Measurements from ENCODE around the gene ASPG. TPM values are rescaled to one million over a fixed set of nuclear protein-coding genes. Genes with fewer than 3 reads are reported as not detected.

The ASPG gene
- total and polyA plus RNA-seq, 2 of the 13 experiments (the other 11 are each of a cell fraction or from before 2014, with no cell fraction given) = not detected

DNA sequence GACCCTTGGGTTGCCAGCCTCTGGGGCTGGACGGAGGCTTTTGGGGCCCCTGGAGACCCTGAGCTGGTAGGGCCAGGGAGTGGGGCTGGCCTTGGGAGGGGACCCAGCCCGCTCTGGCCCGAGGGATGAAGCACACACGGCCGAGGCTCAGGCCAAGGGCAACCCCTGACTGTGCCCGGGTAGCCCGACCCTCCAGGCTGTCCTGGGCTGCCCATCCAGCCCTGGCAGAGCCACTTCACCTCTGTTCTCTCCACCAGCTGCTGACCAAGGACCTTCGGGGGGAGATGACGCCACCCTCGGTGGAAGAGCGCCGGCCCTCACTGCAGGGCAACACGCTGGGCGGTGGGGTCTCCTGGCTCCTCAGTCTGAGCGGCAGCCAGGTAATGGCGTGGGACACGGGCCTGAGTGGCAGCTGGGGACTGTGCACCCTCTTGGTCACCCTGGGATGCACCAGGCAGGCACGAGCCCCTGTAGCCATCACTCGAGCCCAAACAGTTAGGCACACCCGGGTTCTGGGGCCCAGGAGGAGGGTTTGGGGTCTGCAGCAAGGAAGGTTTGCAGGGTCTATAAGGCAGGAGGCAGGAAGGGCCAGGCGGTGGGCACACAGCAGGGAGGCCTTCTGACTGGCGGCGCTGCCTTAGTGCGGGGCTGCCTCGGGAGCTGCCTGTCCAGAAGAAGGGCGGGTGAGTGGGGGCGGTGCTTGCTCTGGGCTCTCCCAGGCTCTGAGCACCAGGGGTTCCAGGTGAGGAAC, 19.7 kb downstream of the ASPG start:
- CTCF ChIA-PET (ENCODE audit: low intra/inter-chr PET ratio, low total read pairs) = no interaction called here
- WGBS (ENCODE audit: low lambda C conversion rate) = no CpG with 5 or more reads among the region's 27 CpGs
- in situ Hi-C loops (cut with HindIII; ENCODE audit: extremely low pct_ligation_motif_present, low pct_unique_long_range_greater_than_20kb) = no loop called here

DNA sequence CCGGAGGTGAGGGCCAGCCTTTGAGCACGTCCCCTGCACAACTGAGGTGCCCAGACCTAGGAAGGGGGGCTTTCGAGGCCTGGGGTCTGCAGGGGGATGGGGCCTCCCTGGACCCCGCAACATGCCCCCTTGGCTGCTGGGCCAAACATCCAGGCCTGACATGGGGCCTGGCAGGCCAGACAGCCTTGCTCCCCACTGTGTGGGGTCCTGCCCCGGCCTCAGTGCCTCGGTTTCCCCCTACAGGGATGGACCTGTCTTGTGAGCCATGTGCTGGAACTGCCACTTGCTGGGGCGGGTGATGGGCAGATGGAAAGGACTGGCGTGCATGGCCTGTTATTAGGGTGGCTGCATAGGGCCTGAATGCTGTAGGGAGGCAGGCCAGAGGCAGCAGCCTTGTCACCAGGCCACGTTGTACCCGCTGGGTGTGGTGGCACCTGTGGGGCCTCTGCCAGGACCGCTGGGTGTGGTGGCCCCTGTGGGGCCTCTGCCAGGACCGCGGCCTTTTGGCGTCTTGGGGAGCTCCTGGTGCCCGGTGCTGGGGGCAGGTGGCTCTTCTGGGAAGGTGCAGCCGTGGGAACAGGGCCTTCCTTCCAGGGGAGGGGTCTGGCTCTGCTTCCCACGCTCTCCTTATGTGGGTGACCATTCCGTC, 20.4 kb downstream of the ASPG start:
- no peak for FAIRE-seq
- no peak overlapping the region for H2AFZ ChIP-seq (ENCODE audit: low read length)
- no peak overlapping the region for H3K27ac ChIP-seq (ENCODE audit: extremely low read length, insufficient read depth, low read length)
- WGBS (ENCODE audit: low lambda C conversion rate) = 50% methylated on average over 4 of the region's 18 CpGs
- H4K20me1 ChIP-seq (ENCODE audit: insufficient read depth, low read length) = no peaks in the 10 kb centered on the region
- H3K4me2 ChIP-seq (ENCODE audit: low read depth, low read length) = no peak overlapping the region
- in situ Hi-C loops (cut with HindIII; ENCODE audit: extremely low pct_ligation_motif_present, low pct_unique_long_range_greater_than_20kb) = no loop called here
- no peak overlapping the region for H3K4me3 ChIP-seq (replicated peaks in 1 of 3; ENCODE audit: insufficient read depth in 1 of 3, low read depth in 2 of 3, low read length in 3 of 3)
- CTCF ChIA-PET (ENCODE audit: low intra/inter-chr PET ratio, low total read pairs) = no interaction called here
- BruUV-seq (replicated peaks) = no TSS peak
- H3K4me1 ChIP-seq (ENCODE audit: insufficient read depth, low read length) = no peaks in the 10 kb centered on the region
- no peaks in the 10 kb centered on the region for H3K79me2 ChIP-seq (ENCODE audit: insufficient read depth, low read length)
- no peak for ATAC-seq
- POLR2A ChIA-PET = no interaction called here
- intact Hi-C loops (cut with micrococcal nuclease; ENCODE audit: unreplicated experiment) = no loop called here
- H3K9ac ChIP-seq (ENCODE audit: insufficient read depth, low read depth, low read length) = no peak overlapping the region
- H3K27me3 ChIP-seq (ENCODE audit: control insufficient read depth in 1 of 2, insufficient read depth in 2 of 2, low read length in 2 of 2) = peaks cover 7 to 28% of the 10 kb centered on the region in 2 experiments; a peak in 4 of 5 replicates
- H3K36me3 ChIP-seq (replicated peaks in 1 of 2; ENCODE audit: control insufficient read depth in 1 of 2, insufficient read depth in 2 of 2, low read length in 2 of 2) = no peaks in the 10 kb centered on the region
- TF ChIP-seq ZNF331 (CRISPR knock-in tag; IDR thresholded peaks at IDR 0.05) (no peak), KAT8 (CRISPR knock-in tag; IDR thresholded peaks at IDR 0.05) (no peak), ZNF282 (IDR thresholded peaks at IDR 0.05; ENCODE audit: partially characterized antibody) (no peak), RORA (CRISPR knock-in tag; IDR thresholded peaks at IDR 0.05) (no peak), SIN3A (IDR thresholded peaks at IDR 0.05; ENCODE audit: borderline replicate concordance, low read depth, low read length) (no peak), ARNT2 (CRISPR knock-in tag; IDR thresholded peaks at IDR 0.05; ENCODE audit: low read depth) (no peak), ZNF235 (CRISPR knock-in tag; IDR thresholded peaks at IDR 0.05; ENCODE audit: borderline replicate concordance) (no peak), MIXL1 (CRISPR knock-in tag; IDR thresholded peaks at IDR 0.05) (no peak), ZNF570 (CRISPR knock-in tag; IDR thresholded peaks at IDR 0.05; ENCODE audit: borderline replicate concordance) (no peak), ZBED4 (CRISPR knock-in tag; IDR thresholded peaks at IDR 0.05; ENCODE audit: borderline replicate concordance) (no peak), RARG (CRISPR knock-in tag; IDR thresholded peaks at IDR 0.05; ENCODE audit: low read depth) (no peak)
- H3K9me3 ChIP-seq (ENCODE audit: low read length) = no peaks in the 10 kb centered on the region
- DNase-seq (ENCODE audit: low spot score) = no peak

More for the DNA sequence above, 19.7 kb downstream of the ASPG start:
- FAIRE-seq = no peak
- BruUV-seq (replicated peaks) = no TSS peak
- no peaks in the 10 kb centered on the region for H3K9me3 ChIP-seq (ENCODE audit: low read length)
- no peak overlapping the region for H3K9ac ChIP-seq (ENCODE audit: insufficient read depth, low read depth, low read length)
- H3K4me1 ChIP-seq (ENCODE audit: insufficient read depth, low read length) = no peaks in the 10 kb centered on the region
- no peak for ATAC-seq
- H4K20me1 ChIP-seq (ENCODE audit: insufficient read depth, low read length) = no peaks in the 10 kb centered on the region
- no peaks in the 10 kb centered on the region for H3K79me2 ChIP-seq (ENCODE audit: insufficient read depth, low read length)
- TF ChIP-seq FOSL1 (CRISPR knock-in tag; IDR thresholded peaks at IDR 0.05; ENCODE audit: borderline replicate concordance) = no peak
- no peak for TF ChIP-seq PCBP2 (optimal IDR thresholded peaks at IDR 0.05; ENCODE audit: low read depth, low read length, poor library complexity, severe bottlenecking)
- TF ChIP-seq ZNF329 (CRISPR knock-in tag; IDR thresholded peaks at IDR 0.05; ENCODE audit: low read depth) = no peak
- no peak for TF ChIP-seq YEATS4 (CRISPR knock-in tag; IDR thresholded peaks at IDR 0.05; ENCODE audit: borderline replicate concordance)
- TF ChIP-seq NFE2L1 (CRISPR knock-in tag; IDR thresholded peaks at IDR 0.05; ENCODE audit: borderline replicate concordance) = no peak
- TF ChIP-seq ZNF160 (CRISPR knock-in tag; IDR thresholded peaks at IDR 0.05) = no peak
- no peak for TF ChIP-seq ZNF724P (CRISPR knock-in tag; IDR thresholded peaks at IDR 0.05; ENCODE audit: borderline replicate concordance)
- TF ChIP-seq ZNF501 (CRISPR knock-in tag; IDR thresholded peaks at IDR 0.05) = no peak
- TF ChIP-seq ZNF550 (CRISPR knock-in tag; IDR thresholded peaks at IDR 0.05; ENCODE audit: borderline replicate concordance) = no peak
- TF ChIP-seq POLR2A (IDR thresholded peaks at IDR 0.05; ENCODE audit: insufficient read depth in 1 of 2, low read depth in 2 of 2, low read length in 2 of 2) = no peak
- POLR2A ChIA-PET = no interaction called here
- no peak for DNase-seq (ENCODE audit: low spot score)
- H3K4me3 ChIP-seq (replicated peaks in 1 of 3; ENCODE audit: insufficient read depth in 1 of 3, low read depth in 2 of 3, low read length in 3 of 3) = no peak overlapping the region
- no peak overlapping the region for H2AFZ ChIP-seq (ENCODE audit: low read length)
- H3K36me3 ChIP-seq (replicated peaks in 1 of 2; ENCODE audit: control insufficient read depth in 1 of 2, insufficient read depth in 2 of 2, low read length in 2 of 2) = no peaks in the 10 kb centered on the region
- H3K27ac ChIP-seq (ENCODE audit: extremely low read length, insufficient read depth, low read length) = no peak overlapping the region
- intact Hi-C loops (cut with micrococcal nuclease; ENCODE audit: unreplicated experiment) = no loop called here
- no peak overlapping the region for H3K4me2 ChIP-seq (ENCODE audit: low read depth, low read length)
- H3K27me3 ChIP-seq (ENCODE audit: control insufficient read depth in 1 of 2, insufficient read depth in 2 of 2, low read length in 2 of 2) = peaks cover 9 to 35% of the 10 kb centered on the region in 2 experiments

All from HepG2 (cell line).